GM19395 (cell line): Measurements from ENCODE around the gene STK11.

Experiments used
- ATAC-seq: cut with Tn5 transposase; IDR thresholded peaks from one replicate; pipeline ENCODE4 v1.9.1; 2021; ENCODE audit warnings: mild to moderate bottlenecking, moderate library complexity; ENCODE audit not compliant: unreplicated experiment

The STK11 gene

GRCh38 chr19:1205114-1206099 lies at the start of gene STK11:
Gene STK11, plus strand, starts transcription at chr19:1205778. Its CDS starts 1,136 bp downstream, at chr19:1206914.
- ATAC-seq, result peak; percentile 83

- no peak for ATAC-seq
Measured at GRCh38 chr19:1156305-1156801, 49.2 kb upstream of the STK11 start.

GRCh38 chr19:1156830-1157615 lies 48.6 kb upstream of the STK11 start:
- ATAC-seq, result no peak

- ATAC-seq, result no peak
Measured at GRCh38 chr19:1157931-1158884, 47.4 kb upstream of the STK11 start.

- no peak for ATAC-seq
Measured at GRCh38 chr19:1158885-1159448, 46.6 kb upstream of the STK11 start.

GRCh38 chr19:1159864-1160595 lies 45.5 kb upstream of the STK11 start:
- ATAC-seq, result no peak

GRCh38 chr19:1161716-1162115 lies 43.9 kb upstream of the STK11 start:
- ATAC-seq, result no peak

- ATAC-seq, result no peak
Measured at GRCh38 chr19:1162404-1163282, 42.9 kb upstream of the STK11 start.

- ATAC-seq, result no peak
Measured at GRCh38 chr19:1163283-1163933, 42.2 kb upstream of the STK11 start.

- ATAC-seq, result no peak
Measured at GRCh38 chr19:1163934-1164683, 41.5 kb upstream of the STK11 start.

GRCh38 chr19:1164684-1165531 lies 40.7 kb upstream of the STK11 start:
- ATAC-seq, result no peak

GRCh38 chr19:1166872-1167573 lies 38.6 kb upstream of the STK11 start:
- ATAC-seq, result no peak

- ATAC-seq, result no peak
Measured at GRCh38 chr19:1167687-1168571, 37.6 kb upstream of the STK11 start.

- ATAC-seq, result no peak
Measured at GRCh38 chr19:1168572-1169410, 36.8 kb upstream of the STK11 start.
